Nephron (organoid): Measurements from ENCODE around the gene ARL15.

Experiments
- H3K27ac Mint-ChIP-seq, 3 experiments: 2 replicates each; pipeline ENCODE4 v1.8.0; 2020; ENCODE audit warnings: mixed read lengths in 3 of 3, mild to moderate bottlenecking in 2 of 3, moderate library complexity in 1 of 3
- H3K27me3 Mint-ChIP-seq: 2 replicates; pipeline ENCODE4 v1.8.0; 2021; ENCODE audit warnings: low read depth, mild to moderate bottlenecking, moderate library complexity, mixed read lengths
- H3K36me3 Mint-ChIP-seq: 2 replicates; pipeline ENCODE4 v1.8.0; 2020; ENCODE audit warnings: low read depth, mixed read lengths
- H3K4me1 Mint-ChIP-seq: 2 replicates; pipeline ENCODE4 v1.8.0; 2020; ENCODE audit warnings: mixed read lengths
- H3K4me3 Mint-ChIP-seq, 3 experiments: 2 replicates each; pipeline ENCODE4 v1.8.0; 2020; ENCODE audit warnings: mild to moderate bottlenecking in 3 of 3, mixed read lengths in 3 of 3, moderate library complexity in 2 of 3
- H3K9me3 Mint-ChIP-seq: 2 replicates; pipeline ENCODE4 v1.8.0; 2020; ENCODE audit warnings: mixed read lengths
- TF ChIP-seq, protein P1 (sequence below), 3 experiments: fragments of 200-600 bp; sonication (generic); IDR thresholded peaks; one replicate each; pipeline ENCODE4 v1.5.0; 2021; ENCODE audit warnings: antibody characterized with exemption in 3 of 3; ENCODE audit not compliant: unreplicated experiment in 3 of 3

Gene ARL15

DNA sequence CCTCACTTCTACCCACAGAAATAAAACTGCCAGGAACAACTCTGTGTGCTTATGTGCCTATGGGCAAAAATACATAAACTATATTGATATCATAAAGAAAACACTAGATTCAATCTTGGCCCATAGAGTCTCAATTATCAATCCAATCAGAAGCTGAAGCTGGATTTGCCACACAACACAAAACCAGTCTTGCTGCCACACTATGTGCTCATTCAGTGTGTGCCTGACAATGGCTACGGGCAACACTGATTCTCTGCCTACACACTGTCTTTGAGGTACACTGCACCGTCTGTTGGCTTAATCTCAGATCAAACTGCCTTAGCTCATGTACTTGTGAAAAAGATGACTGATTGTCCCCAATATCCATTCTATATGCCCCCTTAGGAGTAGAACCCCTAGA lies 35.4 kb downstream of the ARL15 start:
- no peak overlapping the region for H3K27ac Mint-ChIP-seq
- H3K4me1 Mint-ChIP-seq, result no peaks in the 10 kb centered on the region
- H3K27me3 Mint-ChIP-seq, result no peaks in the 10 kb centered on the region
- H3K9me3 Mint-ChIP-seq, result no peaks in the 10 kb centered on the region
- H3K36me3 Mint-ChIP-seq, result peaks cover 18% of the 10 kb centered on the region
- TF ChIP-seq, protein P1, sequence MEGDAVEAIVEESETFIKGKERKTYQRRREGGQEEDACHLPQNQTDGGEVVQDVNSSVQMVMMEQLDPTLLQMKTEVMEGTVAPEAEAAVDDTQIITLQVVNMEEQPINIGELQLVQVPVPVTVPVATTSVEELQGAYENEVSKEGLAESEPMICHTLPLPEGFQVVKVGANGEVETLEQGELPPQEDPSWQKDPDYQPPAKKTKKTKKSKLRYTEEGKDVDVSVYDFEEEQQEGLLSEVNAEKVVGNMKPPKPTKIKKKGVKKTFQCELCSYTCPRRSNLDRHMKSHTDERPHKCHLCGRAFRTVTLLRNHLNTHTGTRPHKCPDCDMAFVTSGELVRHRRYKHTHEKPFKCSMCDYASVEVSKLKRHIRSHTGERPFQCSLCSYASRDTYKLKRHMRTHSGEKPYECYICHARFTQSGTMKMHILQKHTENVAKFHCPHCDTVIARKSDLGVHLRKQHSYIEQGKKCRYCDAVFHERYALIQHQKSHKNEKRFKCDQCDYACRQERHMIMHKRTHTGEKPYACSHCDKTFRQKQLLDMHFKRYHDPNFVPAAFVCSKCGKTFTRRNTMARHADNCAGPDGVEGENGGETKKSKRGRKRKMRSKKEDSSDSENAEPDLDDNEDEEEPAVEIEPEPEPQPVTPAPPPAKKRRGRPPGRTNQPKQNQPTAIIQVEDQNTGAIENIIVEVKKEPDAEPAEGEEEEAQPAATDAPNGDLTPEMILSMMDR (IDR thresholded peaks at IDR 0.05; ENCODE audit: unreplicated experiment in 3 of 3), result no peak
- no peak overlapping the region for H3K4me3 Mint-ChIP-seq

DNA sequence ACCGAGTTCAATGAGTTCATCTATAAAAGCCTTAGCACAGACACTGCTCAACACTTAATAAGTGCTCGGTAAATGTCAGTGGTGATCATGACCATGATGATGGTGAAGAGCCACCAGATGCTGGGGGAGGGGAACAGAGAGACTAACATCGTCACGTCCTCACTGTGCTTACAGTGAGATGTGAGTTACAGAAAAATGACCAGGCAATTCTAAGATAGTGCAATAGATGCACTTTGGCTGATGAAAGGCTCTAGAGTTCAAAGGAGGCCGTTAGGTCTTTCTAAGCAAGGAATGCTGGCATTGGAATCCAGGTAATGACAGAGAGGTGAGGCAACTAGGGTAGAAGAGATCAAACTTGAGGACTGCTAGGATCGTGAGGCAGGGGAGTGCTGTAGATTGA lies 36.7 kb downstream of the ARL15 start:
- no peaks in the 10 kb centered on the region for H3K4me1 Mint-ChIP-seq
- H3K4me3 Mint-ChIP-seq, result no peak overlapping the region
- H3K27ac Mint-ChIP-seq, result peak overlapping the region in 1 of 3 experiments; percentile 29
- H3K36me3 Mint-ChIP-seq, result peaks cover 14% of the 10 kb centered on the region
- no peaks in the 10 kb centered on the region for H3K9me3 Mint-ChIP-seq
- no peaks in the 10 kb centered on the region for H3K27me3 Mint-ChIP-seq
- TF ChIP-seq, protein P1 (IDR thresholded peaks at IDR 0.05; ENCODE audit: unreplicated experiment in 3 of 3), result no peak

DNA sequence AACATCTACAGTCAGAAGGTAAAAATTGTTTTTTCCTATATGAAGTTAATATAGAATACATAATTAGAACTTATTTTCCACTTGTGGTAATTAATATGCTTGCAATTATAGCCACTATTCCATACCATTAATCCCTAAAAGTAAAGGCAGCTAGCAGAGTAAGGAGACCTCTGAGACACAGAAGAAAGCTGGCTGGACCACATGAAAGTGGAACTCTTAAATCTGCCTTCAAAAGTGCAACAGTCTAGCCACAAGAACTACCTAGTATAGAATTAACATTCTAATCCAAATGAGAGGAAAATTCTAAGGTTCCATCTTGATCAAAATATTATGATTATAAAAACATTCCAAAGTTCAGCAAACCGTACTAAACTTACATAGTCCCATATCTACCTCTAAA lies 37.6 kb downstream of the ARL15 start:
- Mint-ChIP-seq H3K4me3 (no peak overlapping the region), H3K9me3 (no peaks in the 10 kb centered on the region), H3K36me3 (peaks cover 8% of the 10 kb centered on the region), H3K27me3 (no peaks in the 10 kb centered on the region), H3K27ac (no peak overlapping the region), H3K4me1 (no peaks in the 10 kb centered on the region)
- TF ChIP-seq, protein P1 (IDR thresholded peaks at IDR 0.05; ENCODE audit: unreplicated experiment in 3 of 3), result no peak

DNA sequence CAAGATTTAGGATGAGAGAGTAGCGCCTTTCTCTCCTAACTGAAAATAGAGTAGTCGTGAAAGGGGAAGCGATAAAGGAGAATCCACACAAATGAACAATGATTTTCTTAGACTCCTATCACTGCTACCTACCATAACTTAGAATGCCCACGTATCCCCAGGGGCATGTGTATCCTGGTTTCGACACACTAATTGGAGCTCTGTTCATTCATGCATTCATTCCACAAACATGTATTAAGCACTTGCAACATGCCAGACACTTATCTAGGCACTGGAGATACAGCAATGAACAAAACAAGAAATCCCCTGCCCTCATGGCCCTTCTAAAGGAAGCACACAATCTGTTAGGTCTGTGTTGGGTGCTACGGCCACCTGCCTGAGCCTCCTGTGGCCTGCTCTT lies 40.0 kb downstream of the ARL15 start:
- Mint-ChIP-seq H3K27ac (no peak overlapping the region), H3K27me3 (no peaks in the 10 kb centered on the region), H3K36me3 (peaks cover 3% of the 10 kb centered on the region), H3K4me3 (no peak overlapping the region), H3K9me3 (no peaks in the 10 kb centered on the region), H3K4me1 (no peaks in the 10 kb centered on the region)
- TF ChIP-seq, protein P1 (IDR thresholded peaks at IDR 0.05; ENCODE audit: unreplicated experiment in 3 of 3), result no peak

DNA sequence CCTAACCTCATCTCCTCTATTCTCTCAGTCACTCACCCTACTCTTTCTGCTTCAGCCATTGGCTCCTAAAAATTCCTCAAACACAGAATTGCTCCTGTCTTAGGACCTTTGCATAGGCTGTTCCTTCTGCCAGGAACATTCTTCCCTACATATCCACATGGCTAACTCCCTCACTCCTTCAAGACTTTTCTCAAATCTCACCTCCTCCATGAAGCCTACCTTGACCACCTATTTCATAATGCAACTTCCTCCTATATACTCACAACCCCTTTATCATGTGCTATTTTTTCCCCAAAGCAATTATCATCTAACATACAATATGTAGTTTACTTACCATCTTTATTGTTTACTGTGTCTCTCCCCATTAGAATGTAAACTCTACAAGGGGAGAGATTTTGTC lies 45.8 kb downstream of the ARL15 start:
- H3K36me3 Mint-ChIP-seq, result peaks cover 3% of the 10 kb centered on the region
- H3K4me3 Mint-ChIP-seq, result no peak overlapping the region
- no peaks in the 10 kb centered on the region for H3K9me3 Mint-ChIP-seq
- no peak overlapping the region for H3K27ac Mint-ChIP-seq
- no peaks in the 10 kb centered on the region for H3K4me1 Mint-ChIP-seq
- no peaks in the 10 kb centered on the region for H3K27me3 Mint-ChIP-seq
- TF ChIP-seq, protein P1 (IDR thresholded peaks at IDR 0.05; ENCODE audit: unreplicated experiment in 3 of 3), result no peak

DNA sequence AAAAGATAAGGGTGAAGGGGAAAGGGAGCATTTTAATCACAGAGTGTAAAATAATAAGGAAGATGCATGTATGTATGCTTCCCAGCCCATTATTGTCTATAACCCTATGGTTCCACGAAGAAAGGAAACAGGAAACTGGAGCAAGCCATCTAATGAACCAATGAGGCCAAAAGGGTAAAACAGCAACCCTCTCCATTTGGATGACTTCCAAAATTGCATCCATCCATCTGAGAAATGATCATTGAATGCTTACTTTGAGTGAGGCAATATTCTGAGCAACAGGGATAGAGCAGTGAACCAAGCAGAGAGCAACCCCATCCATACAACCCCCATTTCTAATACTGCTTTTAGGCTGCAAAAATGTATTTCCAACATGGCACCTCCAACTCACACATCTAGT lies 46.9 kb downstream of the ARL15 start:
- Mint-ChIP-seq H3K4me1 (no peaks in the 10 kb centered on the region), H3K27ac (no peak overlapping the region), H3K9me3 (no peaks in the 10 kb centered on the region), H3K36me3 (no peaks in the 10 kb centered on the region), H3K4me3 (no peak overlapping the region), H3K27me3 (no peaks in the 10 kb centered on the region)
- TF ChIP-seq, protein P1 (IDR thresholded peaks at IDR 0.05; ENCODE audit: unreplicated experiment in 3 of 3), result no peak
